ENCODE results near the gene CALML3.

CALML3 gene

DNA sequence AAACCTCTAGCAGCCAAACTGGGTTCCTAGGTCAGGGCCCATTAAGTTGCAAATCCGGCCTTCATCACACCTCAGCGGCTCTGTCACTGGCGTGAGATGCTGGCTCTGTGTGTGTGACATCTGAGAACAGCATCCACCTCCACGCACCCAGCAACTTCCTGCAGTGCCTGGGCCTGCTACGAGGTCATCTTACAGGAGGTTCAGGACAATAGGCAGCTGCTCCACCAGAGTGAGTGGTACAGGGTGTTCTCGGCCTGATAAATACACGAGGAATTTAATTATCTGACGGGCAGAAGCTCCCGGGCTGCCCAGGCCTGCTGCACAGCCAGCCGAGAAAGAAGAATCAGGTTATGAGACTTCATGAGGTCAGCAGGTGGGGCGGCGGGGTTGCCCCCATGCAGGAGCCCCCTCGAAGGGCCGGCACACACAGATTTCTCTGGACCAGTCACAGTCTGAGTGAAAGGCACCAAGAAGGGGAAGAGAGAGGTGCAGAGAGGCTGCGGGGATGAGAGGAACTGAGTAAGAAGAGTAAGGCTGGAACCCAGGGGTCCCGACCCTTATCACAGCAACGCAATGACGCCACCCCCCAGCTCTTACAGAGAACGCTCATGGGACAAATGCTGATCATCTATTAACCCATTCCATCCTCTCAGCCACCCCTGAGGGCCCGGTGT, 49.3 kb downstream of the CALML3 start:
- DNase-seq, result no peak

DNA sequence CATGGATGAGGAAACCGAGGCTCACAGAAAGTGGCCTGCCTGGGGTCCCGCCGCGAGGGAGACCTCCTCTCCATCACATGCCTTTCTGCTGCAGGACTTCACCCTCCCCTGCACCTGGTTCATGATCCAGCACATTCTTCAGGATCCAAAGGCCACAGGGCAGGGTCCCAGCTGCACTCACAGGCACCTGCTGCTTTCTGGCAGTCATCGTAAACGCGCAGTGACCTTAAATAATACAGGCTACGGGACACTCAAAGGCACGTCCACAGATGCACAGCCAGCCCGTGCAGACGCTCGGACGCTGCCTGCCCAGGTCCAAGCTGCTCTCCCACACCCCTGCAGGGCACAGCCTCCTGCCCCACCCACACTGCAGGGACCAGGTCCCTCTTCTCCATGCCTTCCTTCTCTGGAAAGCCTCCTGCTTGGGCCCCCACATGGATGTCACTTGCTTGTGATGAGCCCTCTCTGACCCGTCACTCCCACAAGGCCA, 49.9 kb downstream of the CALML3 start:
- no peak for DNase-seq

DNA sequence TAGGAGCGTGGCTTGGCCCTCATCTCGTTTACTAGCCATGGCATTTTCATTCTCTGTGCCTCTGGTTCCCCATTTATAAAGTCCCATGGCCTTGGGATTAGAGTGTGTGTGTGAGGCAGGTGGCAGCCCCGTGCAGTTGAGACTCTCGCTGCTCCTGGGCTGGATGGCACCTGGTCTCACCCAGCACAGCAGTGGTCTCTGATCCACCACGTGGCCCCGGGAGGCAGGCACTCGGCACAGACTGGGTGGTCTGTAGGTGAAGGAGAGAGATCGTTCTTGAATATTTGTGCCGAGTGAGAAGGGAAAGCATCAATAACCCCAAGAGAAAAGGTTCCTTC, 50.4 kb downstream of the CALML3 start:
- DNase-seq, result no peak

DNA sequence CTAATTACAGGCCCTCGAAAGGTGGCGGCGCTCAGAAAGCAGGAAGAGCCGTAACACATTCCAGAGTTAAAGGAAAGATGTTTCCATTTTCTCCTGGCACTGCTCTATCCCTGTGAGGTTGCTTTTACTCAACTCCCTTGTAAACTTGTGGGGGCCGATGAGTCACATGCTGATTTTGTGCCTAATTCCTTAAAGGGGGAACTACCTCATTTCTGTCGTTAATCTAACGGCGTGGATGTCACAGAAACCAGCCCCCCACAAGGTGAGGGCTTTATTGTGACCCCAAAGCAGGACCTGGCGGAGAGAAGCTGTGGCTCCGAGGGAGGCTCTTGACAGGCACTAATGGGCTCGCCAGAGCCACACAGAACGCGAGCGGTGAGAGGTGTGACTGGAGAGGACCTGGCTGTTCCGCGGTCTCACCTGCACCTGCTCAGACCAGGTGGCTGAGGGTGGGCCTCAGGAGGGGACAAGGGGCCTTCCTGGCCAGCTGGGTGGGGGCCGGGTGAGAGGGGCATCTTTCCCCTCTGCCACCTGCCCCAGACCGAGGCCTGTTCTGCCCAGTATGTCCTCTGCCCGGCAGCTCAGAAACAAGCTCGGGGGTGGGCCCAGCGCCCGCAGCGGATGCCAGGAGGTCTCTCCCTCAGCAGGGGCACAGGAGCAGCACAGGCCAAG, 50.9 kb downstream of the CALML3 start:
- DNase-seq, result no peak

DNA sequence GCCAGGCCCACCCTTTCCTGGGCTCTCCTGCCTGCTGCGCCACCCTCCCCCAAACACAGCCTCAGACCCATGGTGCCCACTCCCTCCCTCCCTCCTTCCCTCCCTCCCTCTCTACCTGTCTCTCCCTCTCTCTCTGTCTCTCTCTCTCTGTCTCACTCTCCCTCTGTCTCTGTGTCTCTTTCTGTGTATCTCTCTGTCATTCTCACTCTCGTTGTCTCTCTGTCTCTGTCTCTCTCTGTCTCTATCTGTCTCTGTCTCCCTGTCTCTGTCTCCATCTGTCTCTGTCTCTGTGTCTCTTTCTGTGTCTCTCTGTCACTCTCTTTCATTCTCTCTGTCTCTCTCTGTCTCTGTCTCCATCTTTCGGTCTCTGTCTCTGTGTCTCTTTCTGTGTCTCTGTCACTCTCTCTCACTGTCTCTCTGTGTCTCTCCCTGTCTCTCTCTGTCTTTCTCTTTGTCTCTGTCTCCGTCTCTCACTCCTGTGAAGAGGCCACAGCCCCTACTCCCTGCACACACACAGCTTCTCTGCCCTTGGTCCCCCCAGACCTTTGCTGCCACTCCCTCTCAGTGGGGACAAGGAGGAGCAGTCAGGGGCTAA, 51.5 kb downstream of the CALML3 start:
- DNase-seq, result no peak
